K562 (cell line): Measurements from ENCODE around the gene FBXL13. TPM values are rescaled to one million over a fixed set of nuclear protein-coding genes. Genes with fewer than 3 reads are reported as not detected.

Experiments used
- ATAC-seq: fragments of 200-7000 bp; cut with Tn5 transposase; 3 replicates; pipeline ENCODE4 v1.9.1; 2020; ENCODE audit warnings: moderate library complexity
- BruUV-seq: library from RNA; stranded (reverse); fragments of 400-500 nt; replicated peaks from 2 replicates; lab custom pipeline; 2021; lab: Mats Ljungman, UMichigan
- CTCF ChIA-PET: fragments of 300-600 bp; formaldehyde crosslinking; extraction: SDS; loops from one replicate; lab custom pipeline; 2021; ENCODE audit warnings: low intra/inter-chr PET ratio; lab: Yijun Ruan, JAX
- POLR2A ChIA-PET: fragments of 300-600, 350-650 bp; sonication (Branson Sonifier 250); formaldehyde crosslinking; extraction: SDS; loops from one replicate; lab custom pipeline; 2021; ENCODE audit warnings: antibody characterized with exemption, inconsistent platforms; lab: Yijun Ruan, JAX
- DNase-seq, 4 experiments: peaks; one replicate each; pipeline versions ENCODE4 v3.0.0 to v3.0.0-alpha.2; 2011 to 2018; ENCODE audit warnings: low spot score in 3 of 4, mixed read lengths in 3 of 4; ENCODE audit errors: extremely low read depth in 1 of 4
- FAIRE-seq: peaks from 2 replicates; lab custom pipeline; 2011; peaks lifted over from hg19 to GRCh38; lab: Jason Lieb, UNC
- H2AFZ ChIP-seq: 2 replicates; pipeline ENCODE4 v1.6.0; 2011; ENCODE audit warnings: low read depth, low read length, control low read depth, inconsistent platforms
- H3K27ac ChIP-seq: fragments of 200-600 bp; 3 replicates; pipeline ENCODE4 v1.8.0; 2011; ENCODE audit warnings: low read depth, mild to moderate bottlenecking, control low read depth, inconsistent platforms, low read length, moderate library complexity, mixed read lengths; ENCODE audit errors: extremely low read depth
- H3K27me3 ChIP-seq, 2 experiments: fragments of 300-600 bp in 1 of 2; 2 replicates in 1 of 2; 3 replicates in 1 of 2; pipeline versions ENCODE4 v1.6.0 to v1.8.0; 2011; ENCODE audit warnings: inconsistent platforms in 2 of 2, low read length in 2 of 2, mild to moderate bottlenecking in 1 of 2, mixed read lengths in 1 of 2, moderate library complexity in 1 of 2; ENCODE audit not compliant: control insufficient read depth in 2 of 2, insufficient read depth in 2 of 2
- H3K36me3 ChIP-seq: fragments of 300-600 bp; 3 replicates; pipeline ENCODE4 v1.8.0; 2011; ENCODE audit warnings: mild to moderate bottlenecking, low read length, inconsistent platforms; ENCODE audit not compliant: control insufficient read depth, insufficient read depth
- H3K4me1 ChIP-seq, 2 experiments: fragments of 200-600 bp in 1 of 2; replicated peaks in 1 of 2; 2 replicates in 1 of 2; 3 replicates in 1 of 2; pipeline versions ENCODE4 v1.5.1 to v1.8.0; 2011; ENCODE audit warnings: inconsistent platforms in 2 of 2, low read length in 2 of 2, mild to moderate bottlenecking in 1 of 2, mixed read lengths in 1 of 2, moderate library complexity in 1 of 2; ENCODE audit not compliant: control insufficient read depth in 2 of 2, insufficient read depth in 2 of 2
- H3K4me2 ChIP-seq: 2 replicates; pipeline ENCODE4 v1.6.1; 2011; ENCODE audit warnings: low read length, control low read depth, inconsistent platforms, mixed read lengths; ENCODE audit not compliant: insufficient read depth
- H3K4me3 ChIP-seq: fragments of 200-600 bp; sonication (generic), shearing (Covaris generic); 2 replicates; pipeline ENCODE4 v1.5.1; 2016; ENCODE audit warnings: control low read depth, inconsistent platforms
- H3K79me2 ChIP-seq: fragments of 200-600 bp; 3 replicates; pipeline ENCODE4 v1.8.0; 2011; ENCODE audit warnings: low read length, inconsistent platforms; ENCODE audit not compliant: control insufficient read depth, insufficient read depth
- H3K9ac ChIP-seq, 2 experiments: 2 replicates each; pipeline versions ENCODE4 v1.6.0 to v1.6.1; 2011; ENCODE audit warnings: low read depth in 2 of 2, low read length in 2 of 2, control low read depth in 1 of 2, inconsistent platforms in 1 of 2, mild to moderate bottlenecking in 1 of 2, mixed read lengths in 1 of 2; ENCODE audit not compliant: insufficient read depth in 1 of 2
- H3K9me1 ChIP-seq: one replicate; pipeline ENCODE4 v1.6.0; 2011; ENCODE audit warnings: inconsistent platforms, mild to moderate bottlenecking, low read length, moderate library complexity; ENCODE audit not compliant: control insufficient read depth, insufficient read depth
- H3K9me3 ChIP-seq: replicated peaks from 2 replicates; pipeline ENCODE4 v1.5.1; 2011; ENCODE audit warnings: low read depth, low read length, inconsistent platforms; ENCODE audit not compliant: control insufficient read depth, insufficient read depth
- H4K20me1 ChIP-seq: replicated peaks from 2 replicates; pipeline ENCODE4 v1.6.1; 2011; ENCODE audit warnings: low read length, inconsistent platforms, mixed read lengths; ENCODE audit not compliant: control insufficient read depth, insufficient read depth
- CEBPB ChIP-seq: fragments of 450-650 bp; IDR thresholded peaks from 2 replicates; pipeline ENCODE4 v1.6.1; 2016; ENCODE audit warnings: missing genetic modification characterization, missing compliant biosample characterization
- CEBPG ChIP-seq, 3 experiments: fragments of 200-800 bp in 1 of 3; sonication (Bioruptor generic) in 1 of 3; sonication (generic) in 1 of 3; formaldehyde crosslinking in 1 of 3; IDR thresholded peaks in 2 of 3; conservative IDR thresholded peaks in 1 of 3; 2 replicates each; pipeline versions ENCODE4 v1.6.1 to v1.8.0; 2016 to 2022; ENCODE audit warnings: missing compliant biosample characterization in 2 of 3, missing genetic modification characterization in 2 of 3, mild to moderate bottlenecking in 1 of 3, missing genetic modification reagents in 1 of 3
- COPS2 ChIP-seq: fragments of 450-650 bp; conservative IDR thresholded peaks from 2 replicates; pipeline ENCODE4 v1.6.1; 2016; ENCODE audit warnings: mild to moderate bottlenecking, moderate library complexity
- JUN ChIP-seq, 2 experiments: sonication (generic) in 1 of 2; formaldehyde crosslinking in 1 of 2; IDR thresholded peaks; 2 replicates each; pipeline versions ENCODE4 v1.6.1 to v1.8.0; 2012 to 2022; ENCODE audit warnings: borderline replicate concordance in 2 of 2, mild to moderate bottlenecking in 2 of 2, improper control_type of control experiment in 1 of 2, low read depth in 1 of 2, low read length in 1 of 2, missing genetic modification reagents in 1 of 2
- NR2F6 ChIP-seq: fragments of 450-650 bp; formaldehyde crosslinking; IDR thresholded peaks from 2 replicates; pipeline ENCODE4 v1.4.0; 2020; ENCODE audit warnings: mild to moderate bottlenecking
- RFX5 ChIP-seq: IDR thresholded peaks from 2 replicates; pipeline ENCODE4 v1.6.1; 2011; ENCODE audit warnings: low read depth, mild to moderate bottlenecking, improper control_type of control experiment, low read length
- ZBTB7A ChIP-seq: IDR thresholded peaks from 2 replicates; pipeline ENCODE4 v1.6.1; 2011; ENCODE audit warnings: low read depth, mild to moderate bottlenecking, low read length, moderate library complexity, borderline replicate concordance; ENCODE audit not compliant: control insufficient read depth
- ZNF175 ChIP-seq: fragments of 200-800 bp; sonication (Bioruptor generic); IDR thresholded peaks from 2 replicates; pipeline ENCODE4 v1.6.1; 2016; ENCODE audit warnings: low read depth, mild to moderate bottlenecking, missing genetic modification characterization, missing compliant biosample characterization
- ZNF695 ChIP-seq: fragments of 450-650 bp; formaldehyde crosslinking; IDR thresholded peaks from 2 replicates; pipeline ENCODE4 v1.4.0; 2020; ENCODE audit warnings: mild to moderate bottlenecking, moderate library complexity
- WGBS: fragments of 100-300 bp; shearing (Covaris generic); methylation state at CpG from one replicate; pipeline ENCODE4 v1.1.6; 2016; ENCODE audit warnings: low coverage, mixed read lengths; ENCODE audit not compliant: insufficient coverage; ENCODE audit errors: missing lambda C conversion rate; 5-methylcytosine and 5-hydroxymethylcytosine counted together
- in situ Hi-C: fragments of 300-500 bp; cut with MboI; formaldehyde crosslinking; loops from 4 replicates; pipeline ENCODE4 v1.15.0; 2018; ENCODE audit warnings: inconsistent platforms, mixed read lengths
- intact Hi-C: fragments of 100-400 bp; cut with micrococcal nuclease; formaldehyde crosslinking; loops from 2 replicates; pipeline ENCODE4 v1.14.2; 2022
- polyA plus RNA-seq, 8 experiments: library from polyadenylated mRNA; depleted of rRNA in 4 of 8; stranded (reverse) in 5 of 8; unstranded in 3 of 8; fragments of >200 nt; fragmentation: Nextera tagmentation in 2 of 8; fragmentation: Illumina TruSeq in 1 of 8; extraction: Ambion mirVana in 2 of 8; extraction: Trizol in 1 of 8; gene quantifications; 2 replicates each; pipeline versions ENCODE4 v1.2.1 to v1.2.3, GENCODE V29; 2011 to 2014; ENCODE audit warnings: inconsistent platforms in 1 of 8, missing spikeins in 1 of 8
- total RNA-seq, 7 experiments: library from RNA; depleted of rRNA in 6 of 7; stranded (reverse); fragments of >200 nt in 6 of 7; fragmentation: Illumina TruSeq in 2 of 7; extraction: Trizol in 2 of 7; gene quantifications; 2 replicates each; pipeline versions ENCODE4 v1.2.1 to v1.2.3, GENCODE V29; 2011 to 2021; ENCODE audit warnings: low replicate concordance in 1 of 7

Gene FBXL13
- total and polyA plus RNA-seq, 9 of the 15 experiments (the other 6 are each of a cell fraction or from before 2014, with no cell fraction given) = 16.3 to 55.0 (median 25.4) TPM

DNA sequence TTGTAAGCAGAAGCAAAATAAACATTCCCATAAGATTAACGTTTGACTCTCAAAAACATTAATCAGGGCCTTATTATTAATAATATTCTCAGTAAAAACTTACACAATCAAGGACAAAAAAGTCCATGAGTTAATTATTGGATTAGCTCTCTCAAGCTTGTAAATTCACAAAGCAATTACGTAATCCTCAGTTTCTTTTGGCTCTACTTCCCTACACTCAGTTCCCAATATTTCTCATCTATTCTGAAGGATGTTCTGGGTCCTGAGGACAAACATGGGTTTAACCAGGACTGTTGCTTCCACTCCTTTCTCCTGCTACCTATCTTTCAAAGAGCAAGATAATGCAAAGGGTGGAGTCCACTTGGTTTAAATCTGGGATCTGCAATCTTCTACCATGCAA lies 15.1 kb downstream of the FBXL13 start:
- ATAC-seq = no peak

DNA sequence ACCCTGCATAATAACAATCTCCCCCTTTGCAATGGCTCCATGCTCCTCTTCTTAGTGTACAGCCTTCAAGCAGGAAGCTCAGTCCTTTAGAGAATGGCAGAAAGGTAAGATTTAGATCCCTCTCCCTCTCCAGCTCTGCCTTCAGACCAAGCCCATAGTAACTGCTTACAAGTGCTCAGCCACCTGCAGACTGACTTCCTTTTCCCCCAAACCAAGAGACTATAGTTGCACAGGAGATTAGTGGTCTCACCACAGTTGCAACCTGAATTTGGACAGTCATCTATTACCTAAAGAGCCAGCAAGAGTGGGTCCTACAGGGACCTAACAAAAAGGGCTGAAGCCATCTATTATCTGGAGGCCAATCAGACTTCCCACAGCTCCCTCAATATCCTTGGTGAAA lies 16.5 kb downstream of the FBXL13 start:
- no peaks in the 10 kb centered on the region for H4K20me1 ChIP-seq
- no peaks in the 10 kb centered on the region for H3K9me1 ChIP-seq
- no peak for ATAC-seq
- H3K27me3 ChIP-seq = no peaks in the 10 kb centered on the region
- intact Hi-C loops (no loop called here), in situ Hi-C loops (loop anchor here (5.0 to 25.0 kb wide), 2 partner anchors 71 to 571 kb away; partner anchors contain the start of gene POLR2J)
- no peak overlapping the region for H3K4me2 ChIP-seq
- no peak overlapping the region for H2AFZ ChIP-seq
- no peak for TF ChIP-seq ZBTB7A
- TF ChIP-seq COPS2 = no peak
- TF ChIP-seq ZNF175 = no peak
- TF ChIP-seq NR2F6 (CRISPR knock-in tag) = no peak
- TF ChIP-seq RFX5 = peak; percentile 10; the same call in 1 of the 2 replicates
- no peaks in the 10 kb centered on the region for H3K4me1 ChIP-seq
- H3K36me3 ChIP-seq = no peaks in the 10 kb centered on the region
- POLR2A ChIA-PET = interaction anchor here (0.6 kb wide), 2 partner anchors 16 to 309 kb away, joined by 3 read pairs; partner anchors contain the start of gene FAM185A
- no peaks in the 10 kb centered on the region for H3K79me2 ChIP-seq
- no peak for DNase-seq
- BruUV-seq = no TSS peak
- FAIRE-seq = no peak
- no peak overlapping the region for H3K9ac ChIP-seq
- H3K4me3 ChIP-seq = no peak overlapping the region
- H3K9me3 ChIP-seq = no peaks in the 10 kb centered on the region
- CTCF ChIA-PET = no interaction called here
- H3K27ac ChIP-seq = no peak overlapping the region

More for the DNA sequence above, 15.1 kb downstream of the FBXL13 start:
- FAIRE-seq (no peak), DNase-seq (no peak)
- TF ChIP-seq ZNF695 (no peak), JUN (IDR thresholded peaks at IDR 0.05; ENCODE audit: borderline replicate concordance, low read depth, low read length) (no peak), JUN (CRISPR knock-in tag; IDR thresholded peaks at IDR 0.05; ENCODE audit: borderline replicate concordance) (no peak), CEBPB (tag) (peak; percentile 81), CEBPG (CRISPR knock-in tag; IDR thresholded peaks at IDR 0.05) (no peak), CEBPG (tag; conservative IDR thresholded peaks at IDR 0.05 in 1 of 2, IDR thresholded peaks at IDR 0.05 in 1 of 2) (peak; percentile 46 to 63)
- Histone ChIP-seq H3K9me3 (no peaks in the 10 kb centered on the region), H3K4me3 (no peak overlapping the region), H3K36me3 (no peaks in the 10 kb centered on the region), H3K27ac (no peak overlapping the region), H3K9me1 (no peaks in the 10 kb centered on the region), H2AFZ (no peak overlapping the region), H4K20me1 (no peaks in the 10 kb centered on the region), H3K4me1 (no peaks in the 10 kb centered on the region), H3K79me2 (no peaks in the 10 kb centered on the region), H3K9ac (no peak overlapping the region), H3K4me2 (no peak overlapping the region), H3K27me3 (no peaks in the 10 kb centered on the region)
- in situ Hi-C loops = loop anchor here (5.0 to 25.0 kb wide), 2 partner anchors 72 to 572 kb away; partner anchors contain the start of gene POLR2J
- ChIA-PET POLR2A (interaction anchor here (1.5 kb wide), 2 partner anchors 10 to 16 kb away, joined by 3 to 5 read pairs; partner anchors contain the start of gene ARMC10), CTCF (interaction anchor here (0.5 kb wide), 1 partner anchor 304 kb away, joined by 3 read pairs; no protein-coding TSS in a partner anchor)
- WGBS = 37% methylated on average over 2 of the region's 2 CpGs
- intact Hi-C loops = no loop called here
- BruUV-seq = no TSS peak
